Neutrophil (primary cell): Measurements from ENCODE around the gene OAS1.
"Not testable (repeated sequence)": the region's sequence is repeated elsewhere in the genome, so short reads cannot be mapped to it uniquely, and the experiment has no call there.

Experiments used
- H3K27ac ChIP-seq: fragments of 200-600 bp; sonication (generic); 2 replicates; pipeline ENCODE4 v1.5.1; 2016; ENCODE audit warnings: mild to moderate bottlenecking, moderate library complexity
- H3K27me3 ChIP-seq: fragments of 200-600 bp; sonication (generic); 2 replicates; pipeline ENCODE4 v1.6.0; 2016; ENCODE audit warnings: mild to moderate bottlenecking
- H3K36me3 ChIP-seq: fragments of 200-600 bp; sonication (generic); 2 replicates; pipeline ENCODE4 v1.5.1; 2017
- H3K4me1 ChIP-seq, 2 experiments: fragments of 200-600 bp in 1 of 2; sonication (generic) in 1 of 2; 1 replicate in 1 of 2; 2 replicates in 1 of 2; pipeline versions ENCODE4 v1.5.1 to v1.6.1; 2013 to 2016; ENCODE audit warnings: low read depth in 1 of 2, low read length in 1 of 2, mild to moderate bottlenecking in 1 of 2, moderate library complexity in 1 of 2; ENCODE audit not compliant: control insufficient read depth in 1 of 2, insufficient read depth in 1 of 2
- H3K4me3 ChIP-seq, 2 experiments: fragments of 200-600 bp in 1 of 2; sonication (generic) in 1 of 2; 1 replicate in 1 of 2; 2 replicates in 1 of 2; pipeline ENCODE4 v1.5.1; 2013 to 2016; ENCODE audit warnings: low read depth in 1 of 2, low read length in 1 of 2, mild to moderate bottlenecking in 1 of 2, moderate library complexity in 1 of 2
- H3K9me3 ChIP-seq: fragments of 200-600 bp; sonication (generic); 2 replicates; pipeline ENCODE4 v1.5.1; 2016
- TF ChIP-seq, protein P1 (sequence below): fragments of 200-600 bp; sonication (generic); IDR thresholded peaks from 2 replicates; pipeline ENCODE4 v1.5.1; 2016; ENCODE audit warnings: antibody characterized with exemption

Gene OAS1

DNA sequence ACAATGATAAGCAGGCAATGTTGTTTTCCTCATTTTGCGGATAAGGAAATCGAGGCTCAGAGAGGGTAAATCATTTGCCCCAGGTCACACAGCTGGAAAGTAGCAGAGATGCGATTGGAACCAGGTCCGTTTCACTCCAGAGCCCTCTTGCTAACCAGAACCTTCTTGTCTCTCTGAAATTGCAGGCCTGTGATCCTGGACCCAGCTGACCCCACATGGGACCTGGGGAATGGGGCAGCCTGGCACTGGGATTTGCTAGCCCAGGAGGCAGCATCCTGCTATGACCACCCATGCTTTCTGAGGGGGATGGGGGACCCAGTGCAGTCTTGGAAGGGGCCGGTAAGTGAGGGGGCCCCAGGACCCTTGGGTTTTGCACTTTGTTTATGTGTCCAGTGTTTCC lies 41.0 kb downstream of the OAS1 start:
- TF ChIP-seq, protein P1, sequence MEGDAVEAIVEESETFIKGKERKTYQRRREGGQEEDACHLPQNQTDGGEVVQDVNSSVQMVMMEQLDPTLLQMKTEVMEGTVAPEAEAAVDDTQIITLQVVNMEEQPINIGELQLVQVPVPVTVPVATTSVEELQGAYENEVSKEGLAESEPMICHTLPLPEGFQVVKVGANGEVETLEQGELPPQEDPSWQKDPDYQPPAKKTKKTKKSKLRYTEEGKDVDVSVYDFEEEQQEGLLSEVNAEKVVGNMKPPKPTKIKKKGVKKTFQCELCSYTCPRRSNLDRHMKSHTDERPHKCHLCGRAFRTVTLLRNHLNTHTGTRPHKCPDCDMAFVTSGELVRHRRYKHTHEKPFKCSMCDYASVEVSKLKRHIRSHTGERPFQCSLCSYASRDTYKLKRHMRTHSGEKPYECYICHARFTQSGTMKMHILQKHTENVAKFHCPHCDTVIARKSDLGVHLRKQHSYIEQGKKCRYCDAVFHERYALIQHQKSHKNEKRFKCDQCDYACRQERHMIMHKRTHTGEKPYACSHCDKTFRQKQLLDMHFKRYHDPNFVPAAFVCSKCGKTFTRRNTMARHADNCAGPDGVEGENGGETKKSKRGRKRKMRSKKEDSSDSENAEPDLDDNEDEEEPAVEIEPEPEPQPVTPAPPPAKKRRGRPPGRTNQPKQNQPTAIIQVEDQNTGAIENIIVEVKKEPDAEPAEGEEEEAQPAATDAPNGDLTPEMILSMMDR: no peak
- Histone ChIP-seq H3K9me3 (no peaks in the 10 kb centered on the region), H3K4me1 (no peaks in the 10 kb centered on the region), H3K27ac (no peak overlapping the region), H3K4me3 (no peak overlapping the region), H3K36me3 (peaks cover 40% of the 10 kb centered on the region), H3K27me3 (no peaks in the 10 kb centered on the region)

DNA sequence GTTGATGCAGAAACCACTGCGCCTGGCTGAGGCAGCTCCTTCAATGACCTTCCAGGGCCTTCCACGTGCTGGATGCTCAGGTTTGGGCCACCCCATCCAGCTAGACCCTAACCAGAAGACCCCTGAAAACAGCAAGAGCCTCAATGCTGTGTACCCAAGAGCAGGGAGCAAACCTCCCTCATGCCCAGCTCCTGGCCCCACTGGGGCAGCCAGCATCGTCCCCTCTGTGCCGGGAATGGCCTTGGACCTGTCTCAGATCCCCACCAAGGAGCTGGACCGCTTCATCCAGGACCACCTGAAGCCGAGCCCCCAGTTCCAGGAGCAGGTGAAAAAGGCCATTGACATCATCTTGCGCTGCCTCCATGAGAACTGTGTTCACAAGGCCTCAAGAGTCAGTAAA lies 42.0 kb downstream of the OAS1 start:
- H3K4me1 ChIP-seq: no peaks in the 10 kb centered on the region

DNA sequence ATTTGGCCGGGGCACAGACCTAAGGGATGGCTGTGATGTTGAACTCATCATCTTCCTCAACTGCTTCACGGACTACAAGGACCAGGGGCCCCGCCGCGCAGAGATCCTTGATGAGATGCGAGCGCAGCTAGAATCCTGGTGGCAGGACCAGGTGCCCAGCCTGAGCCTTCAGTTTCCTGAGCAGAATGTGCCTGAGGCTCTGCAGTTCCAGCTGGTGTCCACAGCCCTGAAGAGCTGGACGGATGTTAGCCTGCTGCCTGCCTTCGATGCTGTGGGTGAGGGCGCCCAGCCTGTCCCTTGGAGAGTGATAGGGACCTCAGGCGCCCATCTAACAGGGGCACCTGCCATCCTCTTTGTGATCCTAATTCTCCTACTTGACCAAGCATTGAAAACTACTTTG lies 43.9 kb downstream of the OAS1 start:
- Histone ChIP-seq H3K9me3 (no peaks in the 10 kb centered on the region), H3K36me3 (peaks cover 37% of the 10 kb centered on the region), H3K27ac (no peak overlapping the region), H3K4me3 (no peak overlapping the region), H3K4me1 (no peaks in the 10 kb centered on the region), H3K27me3 (no peaks in the 10 kb centered on the region)
- TF ChIP-seq, protein P1: no peak

More for the DNA sequence above, 42.0 kb downstream of the OAS1 start:
- peaks cover 40% of the 10 kb centered on the region for H3K36me3 ChIP-seq
- no peaks in the 10 kb centered on the region for H3K9me3 ChIP-seq
- H3K4me3 ChIP-seq: no peak overlapping the region
- H3K27me3 ChIP-seq: no peaks in the 10 kb centered on the region
- no peak overlapping the region for H3K27ac ChIP-seq
- TF ChIP-seq, protein P1: no peak

DNA sequence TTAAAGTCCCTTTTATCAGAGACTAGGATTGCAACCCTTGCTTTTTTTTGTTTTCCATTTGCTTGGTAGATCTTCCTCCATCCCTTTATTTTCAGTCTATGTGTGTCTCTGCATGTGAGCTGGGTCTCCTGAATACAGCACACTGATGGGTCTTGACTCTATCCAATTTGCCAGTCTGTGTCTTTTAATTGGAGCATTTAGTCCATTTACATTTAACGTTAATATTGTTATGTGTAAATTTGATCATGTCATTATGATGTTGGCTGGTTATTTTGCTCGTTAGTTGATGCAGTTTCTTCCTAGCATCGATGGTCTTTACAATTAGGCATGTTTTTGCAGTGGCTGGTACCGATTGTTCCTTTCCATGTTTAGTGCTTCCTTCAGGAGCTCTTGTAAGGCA lies 50.4 kb downstream of the OAS1 start:
- not testable (repeated sequence) for H3K4me1 ChIP-seq, H3K27me3 ChIP-seq, H3K4me3 ChIP-seq, H3K9me3 ChIP-seq, H3K27ac ChIP-seq
- peaks cover 10% of the 10 kb centered on the region for H3K36me3 ChIP-seq

DNA sequence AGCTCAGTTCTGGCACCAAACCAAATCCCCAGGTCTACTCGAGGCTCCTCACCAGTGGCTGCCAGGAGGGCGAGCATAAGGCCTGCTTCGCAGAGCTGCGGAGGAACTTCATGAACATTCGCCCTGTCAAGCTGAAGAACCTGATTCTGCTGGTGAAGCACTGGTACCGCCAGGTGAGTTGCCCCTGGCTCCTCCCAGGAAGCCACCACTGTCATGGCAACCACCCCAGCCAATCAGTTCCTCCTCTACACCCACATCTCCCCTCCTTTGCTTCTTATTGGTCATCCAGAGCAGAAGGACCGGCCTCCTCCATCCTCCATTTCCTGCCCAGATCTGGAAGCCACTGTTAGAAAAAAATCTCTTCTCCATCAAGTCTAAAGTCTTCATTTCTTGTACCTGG lies 54.3 kb downstream of the OAS1 start:
- H3K27me3 ChIP-seq: no peaks in the 10 kb centered on the region
- TF ChIP-seq, protein P1: no peak
- H3K4me3 ChIP-seq: no peak overlapping the region
- peaks cover 48% of the 10 kb centered on the region for H3K36me3 ChIP-seq
- no peaks in the 10 kb centered on the region for H3K4me1 ChIP-seq
- no peaks in the 10 kb centered on the region for H3K9me3 ChIP-seq
- H3K27ac ChIP-seq: no peak overlapping the region

DNA sequence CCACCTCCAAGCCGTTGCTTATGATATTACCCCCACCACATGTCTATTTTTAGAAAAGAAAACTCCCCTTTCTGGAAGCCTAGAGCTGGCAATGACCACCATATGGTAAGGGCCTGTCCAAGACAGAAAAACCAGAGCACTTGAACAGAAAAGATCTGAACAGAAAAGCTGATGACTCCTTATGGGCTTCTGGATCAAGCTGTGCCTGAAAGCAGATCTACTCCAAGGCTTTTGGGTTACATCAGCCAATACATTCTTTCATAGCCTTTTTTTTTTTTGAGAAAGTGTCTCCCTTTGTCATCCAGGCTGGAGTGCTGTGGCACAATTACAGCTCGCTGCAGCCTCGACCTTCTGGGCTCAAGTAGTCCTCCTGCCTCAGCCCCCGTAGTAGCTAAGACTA lies 54.8 kb downstream of the OAS1 start:
- TF ChIP-seq, protein P1: no peak
- peaks cover 48% of the 10 kb centered on the region for H3K36me3 ChIP-seq

More for the DNA sequence above, 54.8 kb downstream of the OAS1 start:
- H3K4me1 ChIP-seq: no peaks in the 10 kb centered on the region
- H3K9me3 ChIP-seq: no peaks in the 10 kb centered on the region
- no peak overlapping the region for H3K4me3 ChIP-seq
- H3K27ac ChIP-seq: no peak overlapping the region
- no peaks in the 10 kb centered on the region for H3K27me3 ChIP-seq
